ENCODE results near the gene TUBGCP2. TPM values are rescaled to one million over a fixed set of nuclear protein-coding genes. Genes with fewer than 3 reads are reported as not detected.

The TUBGCP2 gene
- total RNA-seq, 4 donors from 2014 or later, result 35.8 to 47.3 (median 38.8) TPM

GRCh38 chr10:133351408-133352318 is 43.0 kb upstream of the TUBGCP2 start:
- WGBS, 2 donors (ENCODE audit: low coverage in 1 of 2), result no CpG with 5 or more reads among the region's 24 CpGs
- Histone ChIP-seq H3K4me1 (peaks cover 0 to 8% (median 2%) of the 10 kb centered on the region in 3 donors), H3K36me3 (peaks cover 0 to 11% of the 10 kb centered on the region in 2 donors), H3K27ac (no peak overlapping the region), H3K27me3 (peaks cover 86% of the 10 kb centered on the region), H3K4me3 (no peak overlapping the region), H3K9me3 (no peaks in the 10 kb centered on the region)
- TF ChIP-seq, protein P1, sequence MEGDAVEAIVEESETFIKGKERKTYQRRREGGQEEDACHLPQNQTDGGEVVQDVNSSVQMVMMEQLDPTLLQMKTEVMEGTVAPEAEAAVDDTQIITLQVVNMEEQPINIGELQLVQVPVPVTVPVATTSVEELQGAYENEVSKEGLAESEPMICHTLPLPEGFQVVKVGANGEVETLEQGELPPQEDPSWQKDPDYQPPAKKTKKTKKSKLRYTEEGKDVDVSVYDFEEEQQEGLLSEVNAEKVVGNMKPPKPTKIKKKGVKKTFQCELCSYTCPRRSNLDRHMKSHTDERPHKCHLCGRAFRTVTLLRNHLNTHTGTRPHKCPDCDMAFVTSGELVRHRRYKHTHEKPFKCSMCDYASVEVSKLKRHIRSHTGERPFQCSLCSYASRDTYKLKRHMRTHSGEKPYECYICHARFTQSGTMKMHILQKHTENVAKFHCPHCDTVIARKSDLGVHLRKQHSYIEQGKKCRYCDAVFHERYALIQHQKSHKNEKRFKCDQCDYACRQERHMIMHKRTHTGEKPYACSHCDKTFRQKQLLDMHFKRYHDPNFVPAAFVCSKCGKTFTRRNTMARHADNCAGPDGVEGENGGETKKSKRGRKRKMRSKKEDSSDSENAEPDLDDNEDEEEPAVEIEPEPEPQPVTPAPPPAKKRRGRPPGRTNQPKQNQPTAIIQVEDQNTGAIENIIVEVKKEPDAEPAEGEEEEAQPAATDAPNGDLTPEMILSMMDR (IDR thresholded peaks at IDR 0.05), result no peak
- TF ChIP-seq POLR2AphosphoS5 (IDR thresholded peaks at IDR 0.05), result no peak
- ATAC-seq, result no peak

DNA sequence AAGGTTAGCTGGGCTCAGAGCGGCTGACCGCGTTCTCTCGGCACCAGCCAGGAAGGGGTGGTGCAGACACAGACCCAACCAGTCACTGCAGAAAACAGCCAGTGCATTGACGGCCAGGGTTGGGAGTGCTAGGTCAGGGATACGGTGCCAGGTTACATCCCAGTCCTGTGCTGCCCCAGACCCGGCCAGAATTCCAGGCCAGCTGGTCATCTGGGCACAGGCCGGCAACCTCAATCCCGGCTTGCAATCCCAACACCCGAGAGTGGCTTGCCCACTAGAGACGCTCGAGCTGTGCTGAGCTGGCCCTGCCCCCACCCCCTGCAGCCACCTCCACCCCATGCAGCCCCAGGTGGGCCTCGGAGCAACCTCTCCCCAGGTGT is 42.3 kb upstream of the TUBGCP2 start:
- Histone ChIP-seq H3K27me3 (peaks cover 86% of the 10 kb centered on the region), H3K4me1 (peaks cover 0 to under 1% (median 0%) of the 10 kb centered on the region in 3 donors), H3K36me3 (peaks cover 0 to 11% of the 10 kb centered on the region in 2 donors), H3K9me3 (no peaks in the 10 kb centered on the region), H3K27ac (no peak overlapping the region), H3K4me3 (no peak overlapping the region)
- ATAC-seq, result no peak
- TF ChIP-seq POLR2A (IDR thresholded peaks at IDR 0.05) (no peak), EP300 (IDR thresholded peaks at IDR 0.05) (no peak), POLR2AphosphoS5 (IDR thresholded peaks at IDR 0.05) (no peak)
- TF ChIP-seq, protein P1 (IDR thresholded peaks at IDR 0.05), result no peak
- 50% methylated on average over 1 of the region's 13 CpGs; no CpG with 5 or more reads in 1 of the 2 donors for WGBS, 2 donors (ENCODE audit: low coverage in 1 of 2)

- peaks cover 0 to 9% of the 10 kb centered on the region in 2 donors for H3K36me3 ChIP-seq
- H3K27ac ChIP-seq, result no peak overlapping the region
- no peaks in the 10 kb centered on the region for H3K4me1 ChIP-seq
- no peak for ATAC-seq
- WGBS, 2 donors (ENCODE audit: low coverage in 1 of 2), result no CpG with 5 or more reads among the region's 12 CpGs
- H3K27me3 ChIP-seq, result peaks cover 86% of the 10 kb centered on the region
- no peak overlapping the region for H3K4me3 ChIP-seq
- TF ChIP-seq EP300 (IDR thresholded peaks at IDR 0.05), result no peak
- TF ChIP-seq, protein P1 (IDR thresholded peaks at IDR 0.05), result no peak
- no peak for TF ChIP-seq POLR2A (IDR thresholded peaks at IDR 0.05)
- no peak for TF ChIP-seq POLR2AphosphoS5 (IDR thresholded peaks at IDR 0.05)
- H3K9me3 ChIP-seq, result no peaks in the 10 kb centered on the region
These were observed 41.7 kb upstream of the TUBGCP2 start for GRCh38 chr10:133350283-133350949.

DNA sequence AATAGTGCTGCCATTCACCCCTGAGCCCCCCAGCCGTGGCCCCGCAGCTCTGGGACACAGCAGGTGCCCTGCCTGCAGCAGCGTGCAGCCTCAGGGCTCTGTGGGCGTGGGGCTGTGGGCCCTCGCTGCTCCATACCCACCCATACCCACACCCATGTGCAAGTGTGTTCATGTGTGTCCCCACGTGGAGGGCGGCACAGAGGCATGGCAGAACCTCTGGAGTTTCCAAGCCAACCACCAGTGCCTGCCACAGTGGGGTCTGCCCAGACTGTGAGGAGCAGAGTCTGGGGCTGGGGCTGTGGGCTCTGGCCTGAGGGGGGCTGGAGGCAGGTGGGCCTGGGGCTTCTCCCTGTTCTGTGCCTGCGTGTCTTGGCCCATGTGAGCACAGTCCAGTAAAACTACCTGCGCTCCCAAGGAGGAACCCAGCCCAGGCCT is 40.9 kb upstream of the TUBGCP2 start:
- Histone ChIP-seq H3K27me3 (peaks cover 86% of the 10 kb centered on the region), H3K36me3 (peaks cover 0 to under 1% of the 10 kb centered on the region in 2 donors), H3K4me3 (no peak overlapping the region), H3K4me1 (no peaks in the 10 kb centered on the region), H3K27ac (no peak overlapping the region), H3K9me3 (no peaks in the 10 kb centered on the region)
- TF ChIP-seq POLR2AphosphoS5 (IDR thresholded peaks at IDR 0.05) (no peak), POLR2A (IDR thresholded peaks at IDR 0.05) (no peak), EP300 (IDR thresholded peaks at IDR 0.05) (no peak)
- TF ChIP-seq, protein P1 (IDR thresholded peaks at IDR 0.05), result no peak
- ATAC-seq, result no peak
- WGBS, 2 donors (ENCODE audit: low coverage in 1 of 2), result no CpG with 5 or more reads among the region's 9 CpGs
